H1 (cell line): ENCODE measurements around the gene RSU1. TPM values are rescaled to one million over a fixed set of nuclear protein-coding genes. Genes with fewer than 3 reads are reported as not detected.

Experiments
- CTCF ChIA-PET: fragments of 300-600 bp; sonication (Branson Sonifier 250); formaldehyde crosslinking; loops from one replicate; lab custom pipeline; 2021; ENCODE audit not compliant: partially characterized antibody; lab: Charles Lee
- POLR2A ChIA-PET: fragments of 300-600 bp; sonication (Branson Sonifier 250); formaldehyde crosslinking; loops from one replicate; lab custom pipeline; 2021; ENCODE audit warnings: inconsistent platforms; ENCODE audit not compliant: partially characterized antibody; lab: Charles Lee
- DNase-seq, 2 experiments: peaks; one replicate each; pipeline versions ENCODE4 v3.0.0 to v3.0.0-alpha.2; 2010 to 2022; ENCODE audit warnings: low spot score in 2 of 2, low read depth in 1 of 2, mixed read lengths in 1 of 2
- FAIRE-seq: peaks from 2 replicates; lab custom pipeline; 2011; peaks lifted over from hg19 to GRCh38; lab: Jason Lieb, UNC
- H2AFZ ChIP-seq: 2 replicates; pipeline ENCODE4 v1.8.1; 2012; ENCODE audit warnings: low read length, inconsistent platforms
- H2AK5ac ChIP-seq: 2 replicates; pipeline ENCODE4 v1.6.1; 2013; ENCODE audit warnings: low read depth, low read length
- H2BK120ac ChIP-seq: replicated peaks from 2 replicates; pipeline ENCODE3; 2013; ENCODE audit warnings: low read depth, low read length, inconsistent platforms
- H2BK12ac ChIP-seq: 2 replicates; pipeline ENCODE4 v1.6.1; 2013; ENCODE audit warnings: low read depth, low read length
- H2BK15ac ChIP-seq: 2 replicates; pipeline ENCODE4 v1.6.1; 2013; ENCODE audit warnings: low read length
- H2BK20ac ChIP-seq: 2 replicates; pipeline ENCODE4 v1.6.1; 2013; ENCODE audit warnings: low read length
- H2BK5ac ChIP-seq: 2 replicates; pipeline ENCODE4 v1.6.1; 2013; ENCODE audit warnings: low read depth, low read length
- H3K14ac ChIP-seq: 2 replicates; pipeline ENCODE4 v1.6.1; 2013; ENCODE audit warnings: inconsistent platforms; ENCODE audit not compliant: insufficient read length
- H3K18ac ChIP-seq: 2 replicates; pipeline ENCODE4 v1.6.1; 2013; ENCODE audit warnings: low read length; ENCODE audit errors: extremely low read depth
- H3K23ac ChIP-seq: 2 replicates; pipeline ENCODE4 v1.6.1; 2013; ENCODE audit warnings: inconsistent platforms; ENCODE audit not compliant: insufficient read length
- H3K23me2 ChIP-seq: 2 replicates; pipeline ENCODE4 v1.6.1; 2013; ENCODE audit warnings: low read depth, low read length
- H3K27ac ChIP-seq: 2 replicates; pipeline ENCODE4 v1.6.1; 2011; ENCODE audit warnings: low read depth, low read length, inconsistent platforms
- H3K27me3 ChIP-seq, 4 experiments: replicated peaks in 1 of 4; 1 replicate in 1 of 4; 2 replicates in 3 of 4; pipeline versions ENCODE4 v1.6.1 to v1.8.1; 2011 to 2013; ENCODE audit warnings: low read length in 3 of 4, mild to moderate bottlenecking in 3 of 4, inconsistent platforms in 2 of 4, mixed read lengths in 2 of 4, moderate library complexity in 1 of 4; ENCODE audit not compliant: control insufficient read depth in 3 of 4, insufficient read depth in 3 of 4; ENCODE audit errors: extremely low read depth in 1 of 4
- H3K36me3 ChIP-seq, 4 experiments: 2 replicates each; pipeline versions ENCODE4 v1.6.1 to v1.8.1; 2011 to 2013; ENCODE audit warnings: mild to moderate bottlenecking in 4 of 4, low read length in 3 of 4, moderate library complexity in 2 of 4, control low read depth in 1 of 4, inconsistent platforms in 1 of 4; ENCODE audit not compliant: insufficient read depth in 4 of 4, control insufficient read depth in 2 of 4
- H3K4ac ChIP-seq: replicated peaks from 2 replicates; pipeline ENCODE3; 2013; ENCODE audit warnings: low read length, low read depth, mixed read lengths, inconsistent platforms; ENCODE audit not compliant: insufficient read length
- H3K4me1 ChIP-seq, 4 experiments: replicated peaks in 1 of 4; 1 replicate in 1 of 4; 2 replicates in 3 of 4; pipeline versions ENCODE4 v1.6.1 to v1.8.1; 2011 to 2013; ENCODE audit warnings: low read length in 3 of 4, inconsistent platforms in 2 of 4, mixed read lengths in 1 of 4; ENCODE audit not compliant: insufficient read depth in 4 of 4, control insufficient read depth in 3 of 4
- H3K4me2 ChIP-seq, 2 experiments: 2 replicates each; pipeline versions ENCODE4 v1.6.1 to v1.8.1; 2011 to 2013; ENCODE audit warnings: low read depth in 2 of 2, low read length in 2 of 2, control low read depth in 1 of 2, inconsistent platforms in 1 of 2, mild to moderate bottlenecking in 1 of 2; ENCODE audit not compliant: insufficient read depth in 1 of 2
- H3K4me3 ChIP-seq, 4 experiments: fragments of 200-600, 300-600 bp in 1 of 4; sonication (generic), shearing (Covaris generic), sonication (Bioruptor Twin) in 1 of 4; 2 replicates each; pipeline versions ENCODE4 v1.5.1 to v1.8.1; 2011 to 2016; ENCODE audit warnings: low read length in 4 of 4, low read depth in 3 of 4, control low read depth in 2 of 4, inconsistent platforms in 2 of 4, mild to moderate bottlenecking in 2 of 4, mixed read lengths in 1 of 4, moderate library complexity in 1 of 4; ENCODE audit not compliant: insufficient read depth in 2 of 4; ENCODE audit errors: extremely low read depth in 1 of 4
- H3K56ac ChIP-seq: replicated peaks from 2 replicates; pipeline ENCODE3; 2013; ENCODE audit warnings: low read depth, mild to moderate bottlenecking, mixed read lengths, low read length, inconsistent platforms; ENCODE audit not compliant: insufficient read length
- H3K79me1 ChIP-seq: 2 replicates; pipeline ENCODE4 v1.6.1; 2013; ENCODE audit warnings: low read depth, low read length, control low read depth
- H3K79me2 ChIP-seq, 2 experiments: 2 replicates each; pipeline versions ENCODE4 v1.6.1 to v1.8.1; 2012 to 2013; ENCODE audit warnings: low read length in 2 of 2, mild to moderate bottlenecking in 2 of 2, inconsistent platforms in 1 of 2; ENCODE audit not compliant: insufficient read depth in 2 of 2, control insufficient read depth in 1 of 2
- H3K9ac ChIP-seq, 4 experiments: replicated peaks in 1 of 4; 1 replicate in 1 of 4; 2 replicates in 3 of 4; pipeline versions ENCODE4 v1.6.1 to v1.8.1; 2011 to 2013; ENCODE audit warnings: low read depth in 3 of 4, low read length in 3 of 4, control low read depth in 2 of 4, mild to moderate bottlenecking in 2 of 4, moderate library complexity in 2 of 4, inconsistent platforms in 1 of 4; ENCODE audit errors: extremely low read depth in 1 of 4
- H3K9me3 ChIP-seq, 2 experiments: 2 replicates each; pipeline versions ENCODE4 v1.6.1 to v1.8.1; 2012 to 2013; ENCODE audit warnings: mild to moderate bottlenecking in 2 of 2, moderate library complexity in 2 of 2, control low read depth in 1 of 2, inconsistent platforms in 1 of 2, low read depth in 1 of 2, low read length in 1 of 2, mixed read lengths in 1 of 2; ENCODE audit not compliant: insufficient read depth in 2 of 2
- H4K20me1 ChIP-seq, 2 experiments: replicated peaks in 1 of 2; 2 replicates each; pipeline versions ENCODE3 to v1.8.1; 2011 to 2013; ENCODE audit warnings: inconsistent platforms in 2 of 2, low read length in 2 of 2, mild to moderate bottlenecking in 1 of 2; ENCODE audit not compliant: insufficient read depth in 2 of 2, control insufficient read depth in 1 of 2
- H4K5ac ChIP-seq: 2 replicates; pipeline ENCODE4 v1.6.1; 2013; ENCODE audit warnings: low read length, low read depth, mixed read lengths, inconsistent platforms; ENCODE audit not compliant: insufficient read length
- H4K8ac ChIP-seq: 2 replicates; pipeline ENCODE4 v1.8.0; 2013; ENCODE audit warnings: mild to moderate bottlenecking, moderate library complexity, low read length, inconsistent platforms; ENCODE audit not compliant: insufficient read depth; ENCODE audit errors: extremely low read depth
- H4K91ac ChIP-seq: replicated peaks from 2 replicates; pipeline ENCODE3; 2013; ENCODE audit warnings: low read length, mixed read lengths, inconsistent platforms; ENCODE audit not compliant: insufficient read length
- ATF2 ChIP-seq: IDR thresholded peaks from 2 replicates; pipeline ENCODE4 v1.6.1; 2012; ENCODE audit warnings: low read length, inconsistent platforms
- KDM1A ChIP-seq: fragments of 200-600, 300-600 bp; sonication (generic); IDR thresholded peaks from 2 replicates; pipeline ENCODE4 v1.7.1; 2016; ENCODE audit warnings: mild to moderate bottlenecking, low read length, borderline replicate concordance
- MAFK ChIP-seq: IDR thresholded peaks from 2 replicates; pipeline ENCODE4 v1.6.1; 2012; ENCODE audit warnings: low read depth, mild to moderate bottlenecking, improper control_type of control experiment, low read length
- SIRT6 ChIP-seq: IDR thresholded peaks from one replicate; pipeline ENCODE4 v1.7.1; 2012; ENCODE audit warnings: low read length, inconsistent platforms
- SP1 ChIP-seq: IDR thresholded peaks from 2 replicates; pipeline ENCODE4 v1.6.1; 2011; ENCODE audit warnings: low read depth, low read length
- SRF ChIP-seq: IDR thresholded peaks from 2 replicates; pipeline ENCODE4 v1.6.1; 2011; ENCODE audit warnings: mild to moderate bottlenecking, low read depth, low read length, moderate library complexity
- WGBS, 2 experiments: shearing (Covaris generic) in 1 of 2; methylation state at CpG; one replicate each; pipeline versions ENCODE4 v1.1.6 to v1.1.7; 2013 to 2015; ENCODE audit warnings: low lambda C conversion rate in 2 of 2, mixed read lengths in 2 of 2, inconsistent platforms in 1 of 2, low coverage in 1 of 2, missing lambda C conversion rate in 1 of 2; ENCODE audit not compliant: insufficient replicate concordance in 2 of 2, insufficient coverage in 1 of 2, insufficient read length in 1 of 2; ENCODE audit errors: extremely low coverage in 1 of 2, missing lambda C conversion rate in 1 of 2; 5-methylcytosine and 5-hydroxymethylcytosine counted together
- polyA plus RNA-seq, 7 experiments: library from polyadenylated mRNA; depleted of rRNA in 3 of 7; stranded (reverse) in 5 of 7; unstranded in 2 of 7; fragments of >200 nt in 5 of 7; fragments of 200-250 nt in 2 of 7; gene quantifications; 1 replicate in 5 of 7; 2 replicates in 1 of 7; 4 replicates in 1 of 7; pipeline versions ENCODE4 v1.2.1 to v1.2.3, GENCODE V29; 2011 to 2013; ENCODE audit warnings: missing spikeins in 2 of 7, mixed read lengths in 2 of 7
- total RNA-seq: library from RNA; stranded (reverse); fragmentation: NEBNext Ultra II Directional; extraction: Animal tissue kit (Norgen Biotek cat#: 25700); gene quantifications from 2 replicates; pipeline ENCODE4 v1.2.1, GENCODE V29; 2021

Gene RSU1
- total and polyA plus RNA-seq, 2 of the 8 experiments (the other 6 are each of a cell fraction or from before 2014, with no cell fraction given) = 50.0 to 68.2 TPM

DNA sequence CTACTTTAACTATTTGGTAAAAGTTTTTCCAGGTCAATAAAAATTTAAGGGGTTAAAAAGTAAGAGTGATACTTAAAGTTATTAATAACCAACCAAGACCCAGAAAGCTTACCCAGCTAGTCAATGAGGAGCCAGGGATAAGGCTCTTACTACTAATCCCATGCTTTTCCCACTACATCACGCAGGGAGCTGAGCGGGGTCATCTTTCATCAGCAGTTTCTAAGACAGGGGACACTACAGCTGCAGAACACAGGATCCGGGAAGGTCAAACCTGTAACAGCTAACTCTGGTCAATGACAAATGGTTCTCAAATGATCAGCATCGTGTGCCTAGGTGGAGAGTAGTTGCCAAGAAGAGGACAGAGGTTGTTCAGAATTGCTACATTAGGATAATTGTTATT lies 65.1 kb downstream of the RSU1 start:
- Histone ChIP-seq H4K5ac (no peak overlapping the region), H2AFZ (no peak overlapping the region), H2BK15ac (no peak overlapping the region), H3K36me3 (peaks cover 0 to 6% (median 0%) of the 10 kb centered on the region in 4 experiments; a peak in 2 of 8 replicates), H3K79me2 (no peaks in the 10 kb centered on the region), H2BK20ac (no peak overlapping the region), H2BK120ac (no peak overlapping the region), H3K9me3 (no peaks in the 10 kb centered on the region), H3K9ac (no peak overlapping the region), H3K27ac (no peak overlapping the region), H2AK5ac (no peak overlapping the region), H3K4me2 (no peak overlapping the region), H4K8ac (no peak overlapping the region), H3K79me1 (no peaks in the 10 kb centered on the region), H3K4me3 (no peak overlapping the region), H3K18ac (no peak overlapping the region), H3K56ac (no peak overlapping the region), H2BK5ac (no peak overlapping the region), H4K20me1 (peaks cover 0 to 2% of the 10 kb centered on the region in 2 experiments), H3K4me1 (no peaks in the 10 kb centered on the region), H4K91ac (no peak overlapping the region), H3K27me3 (no peaks in the 10 kb centered on the region), H2BK12ac (no peak overlapping the region), H3K14ac (no peak overlapping the region), H3K23ac (no peak overlapping the region), H3K4ac (no peak overlapping the region), H3K23me2 (peaks cover 4% of the 10 kb centered on the region; the same call in 1 of the 2 replicates)
- ChIA-PET CTCF (interaction anchor here (0.7 to 1.1 kb wide), 3 partner anchors 9 to 20 kb away, joined by 3 read pairs; no protein-coding TSS in a partner anchor), POLR2A (no interaction called here)
- DNase-seq (no peak), FAIRE-seq (no peak)
- TF ChIP-seq KDM1A (no peak), SP1 (no peak), SRF (no peak), SIRT6 (no peak), ATF2 (no peak), MAFK (no peak)
- WGBS, 2 experiments = 98% methylated on average over 4 of the region's 4 CpGs; no CpG with 5 or more reads in 1 of the 2 experiments
